DOHH2 (cell line): ENCODE measurements around the gene CAPN3.

ENCODE experiments used
- CTCF ChIP-seq: fragments of 200-600 bp; sonication (generic); IDR thresholded peaks from one replicate; pipeline ENCODE4 v1.5.1; 2014; ENCODE audit warnings: antibody characterized with exemption, mild to moderate bottlenecking, low read depth, low read length; ENCODE audit not compliant: poor library complexity, severe bottlenecking
- EZH2phosphoT487 ChIP-seq: fragments of 200-600 bp; sonication (generic); IDR thresholded peaks from 2 replicates; pipeline ENCODE4 v1.6.1; 2017; ENCODE audit warnings: borderline replicate concordance, mild to moderate bottlenecking, antibody characterized with exemption, low read length, moderate library complexity, mixed read lengths

- TF ChIP-seq CTCF (no peak), EZH2phosphoT487 (no peak)
Measured at GRCh38 chr15:42363942-42364341, 4.6 kb downstream of the CAPN3 start.
